Measurements from ENCODE around the gene BAHCC1. TPM values are rescaled to one million over a fixed set of nuclear protein-coding genes. Genes with fewer than 3 reads are reported as not detected.
A peak's percentile ranks its signal among the peaks of the same experiment; 100 is the strongest.

BAHCC1 gene
- total and polyA plus RNA-seq, 2 donors (not counting 1 experiment from before 2014, with no cell fraction given): 1.8 to 7.3 TPM

DNA sequence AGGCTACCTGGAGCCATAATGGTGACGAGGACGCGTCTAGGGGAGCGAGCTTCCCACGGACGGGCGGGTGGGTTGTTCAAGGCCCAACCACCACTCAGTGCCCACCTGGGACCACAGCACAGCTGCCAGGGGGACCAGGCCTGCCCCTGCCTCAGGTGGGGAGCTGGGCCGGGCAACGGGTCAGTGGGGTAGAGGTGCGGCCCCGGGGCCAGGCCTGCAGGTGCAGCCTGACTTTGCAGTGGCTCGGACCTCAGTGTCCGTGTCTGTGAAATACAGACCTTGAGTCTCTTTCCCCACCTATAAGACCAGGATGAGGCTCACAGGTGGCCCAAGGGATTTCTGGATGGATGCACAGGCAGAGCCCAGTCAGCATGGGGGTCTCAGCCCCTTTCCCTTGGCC is 74.0 kb downstream of the BAHCC1 start:
- no peaks in the 10 kb centered on the region for H3K9me3 ChIP-seq (ENCODE audit: control insufficient read depth, insufficient read depth, low read depth, low read length)
- H3K4me1 ChIP-seq (ENCODE audit: control insufficient read depth, extremely low read depth, insufficient read depth, low read length): no peaks in the 10 kb centered on the region
- TF ChIP-seq, protein P1, sequence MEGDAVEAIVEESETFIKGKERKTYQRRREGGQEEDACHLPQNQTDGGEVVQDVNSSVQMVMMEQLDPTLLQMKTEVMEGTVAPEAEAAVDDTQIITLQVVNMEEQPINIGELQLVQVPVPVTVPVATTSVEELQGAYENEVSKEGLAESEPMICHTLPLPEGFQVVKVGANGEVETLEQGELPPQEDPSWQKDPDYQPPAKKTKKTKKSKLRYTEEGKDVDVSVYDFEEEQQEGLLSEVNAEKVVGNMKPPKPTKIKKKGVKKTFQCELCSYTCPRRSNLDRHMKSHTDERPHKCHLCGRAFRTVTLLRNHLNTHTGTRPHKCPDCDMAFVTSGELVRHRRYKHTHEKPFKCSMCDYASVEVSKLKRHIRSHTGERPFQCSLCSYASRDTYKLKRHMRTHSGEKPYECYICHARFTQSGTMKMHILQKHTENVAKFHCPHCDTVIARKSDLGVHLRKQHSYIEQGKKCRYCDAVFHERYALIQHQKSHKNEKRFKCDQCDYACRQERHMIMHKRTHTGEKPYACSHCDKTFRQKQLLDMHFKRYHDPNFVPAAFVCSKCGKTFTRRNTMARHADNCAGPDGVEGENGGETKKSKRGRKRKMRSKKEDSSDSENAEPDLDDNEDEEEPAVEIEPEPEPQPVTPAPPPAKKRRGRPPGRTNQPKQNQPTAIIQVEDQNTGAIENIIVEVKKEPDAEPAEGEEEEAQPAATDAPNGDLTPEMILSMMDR (conservative IDR thresholded peaks at IDR 0.05 in 1 of 2, IDR thresholded peaks at IDR 0.05 in 1 of 2; ENCODE audit: low read depth in 1 of 2, low read length in 2 of 2): no peak
- no peak for TF ChIP-seq EZH2 (IDR thresholded peaks at IDR 0.05; ENCODE audit: low read length, missing control alignments)
- no peak overlapping the region for H2AFZ ChIP-seq (ENCODE audit: low read length)
- no peaks in the 10 kb centered on the region for H3K79me2 ChIP-seq (ENCODE audit: control insufficient read depth, insufficient read depth, low read length)
- no peak overlapping the region for H3K27ac ChIP-seq (ENCODE audit: insufficient read depth, low read length)
- H4K20me1 ChIP-seq (ENCODE audit: control insufficient read depth, extremely low read depth, insufficient read depth, low read length): no peaks in the 10 kb centered on the region
- no peak overlapping the region for H3K4me3 ChIP-seq (replicated peaks in 1 of 4; ENCODE audit: control extremely low read depth in 1 of 4, insufficient read depth in 1 of 4, low read depth in 3 of 4, low read length in 4 of 4)
- H3K36me3 ChIP-seq (ENCODE audit: control insufficient read depth, insufficient read depth, low read length): no peaks in the 10 kb centered on the region
- no peak for DNase-seq (ENCODE audit: low read depth in 2 of 2)
- H3K9ac ChIP-seq (ENCODE audit: insufficient read depth, low read length): no peak overlapping the region
- no peaks in the 10 kb centered on the region for H3K27me3 ChIP-seq (ENCODE audit: control insufficient read depth, insufficient read depth, low read length)
- H3K4me2 ChIP-seq (ENCODE audit: extremely low read depth, insufficient read depth, low read length): no peak overlapping the region

DNA sequence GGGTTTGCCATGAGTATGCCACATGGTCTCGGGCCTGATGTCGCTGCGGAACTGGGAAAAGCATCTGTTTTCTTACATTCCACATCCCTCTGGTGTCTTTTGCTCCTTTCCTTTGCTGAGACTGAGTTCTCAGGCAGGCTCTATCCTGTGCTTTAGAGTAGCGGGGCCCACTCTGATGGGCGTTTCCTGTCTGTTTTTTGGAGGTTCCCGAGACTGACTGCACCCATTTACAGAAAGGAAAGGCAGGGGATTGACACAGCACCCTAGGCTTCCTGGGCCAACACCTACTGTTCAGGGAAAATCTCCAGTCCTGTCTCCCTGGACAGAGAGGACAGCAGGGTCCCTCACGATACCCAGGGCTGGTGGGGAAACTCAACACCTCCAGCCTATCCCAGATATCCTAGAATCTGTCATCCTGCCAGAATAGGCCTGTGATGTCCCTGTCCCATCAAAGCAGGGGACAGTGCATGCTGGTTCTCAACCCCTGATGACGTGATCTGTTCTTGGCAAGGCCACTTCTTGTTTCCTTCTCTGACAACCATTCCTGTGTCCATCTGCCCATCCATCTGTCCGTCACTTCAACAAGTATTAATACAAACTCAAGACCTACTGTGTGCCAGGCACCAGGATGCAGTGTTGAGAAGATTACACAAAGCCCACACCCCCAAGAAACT is 75.2 kb downstream of the BAHCC1 start:
- no peak overlapping the region for H2AFZ ChIP-seq (ENCODE audit: low read length)
- H3K79me2 ChIP-seq (ENCODE audit: control insufficient read depth, insufficient read depth, low read length): no peaks in the 10 kb centered on the region
- H3K4me3 ChIP-seq (replicated peaks in 1 of 4; ENCODE audit: control extremely low read depth in 1 of 4, insufficient read depth in 1 of 4, low read depth in 3 of 4, low read length in 4 of 4): no peak overlapping the region
- no peak overlapping the region for H3K9ac ChIP-seq (ENCODE audit: insufficient read depth, low read length)
- DNase-seq (ENCODE audit: low read depth in 2 of 2): no peak
- H3K36me3 ChIP-seq (ENCODE audit: control insufficient read depth, insufficient read depth, low read length): no peaks in the 10 kb centered on the region
- TF ChIP-seq, protein P1 (conservative IDR thresholded peaks at IDR 0.05 in 1 of 2, IDR thresholded peaks at IDR 0.05 in 1 of 2; ENCODE audit: low read depth in 1 of 2, low read length in 2 of 2): no peak
- no peak for TF ChIP-seq EZH2 (IDR thresholded peaks at IDR 0.05; ENCODE audit: low read length, missing control alignments)
- no peaks in the 10 kb centered on the region for H3K27me3 ChIP-seq (ENCODE audit: control insufficient read depth, insufficient read depth, low read length)
- H3K27ac ChIP-seq (ENCODE audit: insufficient read depth, low read length): no peak overlapping the region
- H3K4me1 ChIP-seq (ENCODE audit: control insufficient read depth, extremely low read depth, insufficient read depth, low read length): no peaks in the 10 kb centered on the region
- no peaks in the 10 kb centered on the region for H3K9me3 ChIP-seq (ENCODE audit: control insufficient read depth, insufficient read depth, low read depth, low read length)
- H3K4me2 ChIP-seq (ENCODE audit: extremely low read depth, insufficient read depth, low read length): no peak overlapping the region
- H4K20me1 ChIP-seq (ENCODE audit: control insufficient read depth, extremely low read depth, insufficient read depth, low read length): no peaks in the 10 kb centered on the region

DNA sequence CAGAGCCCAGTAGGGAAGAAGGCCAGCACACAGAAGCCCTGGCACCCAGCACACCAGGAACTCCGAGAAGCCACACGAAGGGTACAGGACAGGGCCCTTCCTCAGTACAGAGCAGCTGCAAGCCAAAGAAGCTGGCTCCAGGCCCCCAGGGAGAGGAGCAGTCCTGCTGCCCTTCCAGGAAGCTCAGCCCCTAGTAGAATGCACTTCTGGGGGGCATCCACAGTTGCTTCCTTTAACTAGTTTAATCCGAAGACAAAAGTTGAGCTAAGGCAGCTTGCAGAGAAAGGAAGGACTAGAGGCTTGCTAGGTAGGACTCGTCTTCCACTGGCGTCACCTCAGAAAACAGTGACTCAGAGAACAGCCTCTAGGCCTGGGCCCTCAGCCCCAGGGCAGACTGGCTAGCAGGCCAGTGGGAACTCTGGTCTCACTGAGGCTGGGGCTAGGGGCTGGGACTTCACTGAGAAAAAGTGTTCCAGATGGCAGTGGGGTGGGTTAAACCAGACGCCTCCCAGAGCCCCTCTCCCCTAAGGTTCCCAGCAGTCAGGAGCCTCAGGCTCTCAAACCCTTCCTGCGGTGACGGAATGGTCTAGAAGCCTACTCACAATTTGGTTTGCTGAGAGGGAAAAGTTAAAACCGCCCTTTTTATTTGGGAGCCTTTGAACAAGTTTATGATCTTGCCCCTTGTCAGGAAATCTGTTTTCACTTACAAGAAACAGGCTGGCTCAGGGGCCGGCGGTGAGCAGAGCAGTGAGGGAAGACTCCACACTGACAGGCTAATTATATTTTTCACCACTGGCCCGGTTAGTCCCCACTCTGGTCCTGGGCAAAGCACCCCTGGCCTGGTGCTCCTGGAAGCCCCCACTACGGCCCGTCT is 75.9 kb downstream of the BAHCC1 start:
- Histone ChIP-seq H3K27me3 (ENCODE audit: control insufficient read depth, insufficient read depth, low read length) (no peaks in the 10 kb centered on the region), H3K4me1 (ENCODE audit: control insufficient read depth, extremely low read depth, insufficient read depth, low read length) (no peaks in the 10 kb centered on the region), H3K79me2 (ENCODE audit: control insufficient read depth, insufficient read depth, low read length) (no peaks in the 10 kb centered on the region), H3K4me3 (replicated peaks in 1 of 4; ENCODE audit: control extremely low read depth in 1 of 4, insufficient read depth in 1 of 4, low read depth in 3 of 4, low read length in 4 of 4) (no peak overlapping the region), H3K27ac (ENCODE audit: insufficient read depth, low read length) (no peak overlapping the region), H4K20me1 (ENCODE audit: control insufficient read depth, extremely low read depth, insufficient read depth, low read length) (no peaks in the 10 kb centered on the region), H3K36me3 (ENCODE audit: control insufficient read depth, insufficient read depth, low read length) (no peaks in the 10 kb centered on the region), H3K9me3 (ENCODE audit: control insufficient read depth, insufficient read depth, low read depth, low read length) (no peaks in the 10 kb centered on the region), H3K4me2 (ENCODE audit: extremely low read depth, insufficient read depth, low read length) (no peak overlapping the region), H2AFZ (ENCODE audit: low read length) (no peak overlapping the region), H3K9ac (ENCODE audit: insufficient read depth, low read length) (no peak overlapping the region)
- peak in 1 of 2 donors; percentile 14 for DNase-seq (ENCODE audit: low read depth in 2 of 2)
- TF ChIP-seq, protein P1 (conservative IDR thresholded peaks at IDR 0.05 in 1 of 2, IDR thresholded peaks at IDR 0.05 in 1 of 2; ENCODE audit: low read depth in 1 of 2, low read length in 2 of 2): no peak
- no peak for TF ChIP-seq EZH2 (IDR thresholded peaks at IDR 0.05; ENCODE audit: low read length, missing control alignments)
